Caco-2 (cell line): ENCODE data around the gene FOXP1. TPM values are rescaled to one million over a fixed set of nuclear protein-coding genes. Genes with fewer than 3 reads are reported as not detected.

ENCODE experiments used
- BruUV-seq: library from RNA; stranded (reverse); fragments of 400-500 nt; replicated peaks from 2 replicates; lab custom pipeline; 2021; lab: Mats Ljungman, UMichigan
- CTCF ChIA-PET: fragments of 300-600 bp; sonication (Branson Sonifier 250); formaldehyde crosslinking; loops from one replicate; lab custom pipeline; 2022; ENCODE audit warnings: antibody characterized with exemption; lab: Charles Lee
- POLR2A ChIA-PET: fragments of 300-600 bp; sonication (Branson Sonifier 250); formaldehyde crosslinking; loops from one replicate; lab custom pipeline; 2022; ENCODE audit warnings: antibody characterized with exemption; lab: Charles Lee
- DNase-seq, 2 experiments: peaks; one replicate each; pipeline versions ENCODE4 v3.0.0 to v3.0.0-alpha.2; 2020 to 2022
- H3K27me3 ChIP-seq: replicated peaks from 2 replicates; pipeline ENCODE4 v1.6.0; 2011; ENCODE audit warnings: low read length; ENCODE audit not compliant: control insufficient read depth, insufficient read depth
- H3K36me3 ChIP-seq: 2 replicates; pipeline ENCODE4 v1.5.1; 2011; ENCODE audit warnings: low read length; ENCODE audit not compliant: control insufficient read depth, insufficient read depth
- H3K4me1 ChIP-seq: fragments of 250-450 bp; sonication (Bioruptor Pico); 2 replicates; pipeline ENCODE4 v1.5.1; 2020; ENCODE audit warnings: mild to moderate bottlenecking
- H3K4me3 ChIP-seq: 2 replicates; pipeline ENCODE4 v1.5.1; 2011; ENCODE audit warnings: low read depth, mild to moderate bottlenecking, control low read depth, low read length
- H3K9me3 ChIP-seq: fragments of 250-450 bp; sonication (Bioruptor Pico); 2 replicates; pipeline ENCODE4 v1.5.1; 2020; ENCODE audit warnings: mild to moderate bottlenecking, moderate library complexity
- H3K27ac Mint-ChIP-seq: one replicate; pipeline ENCODE4 v1.8.0; 2022; ENCODE audit warnings: mixed read lengths; ENCODE audit not compliant: unreplicated experiment
- H3K27me3 Mint-ChIP-seq: one replicate; pipeline ENCODE4 v1.8.0; 2022; ENCODE audit warnings: mixed read lengths; ENCODE audit not compliant: insufficient read depth, unreplicated experiment
- H3K36me3 Mint-ChIP-seq: one replicate; pipeline ENCODE4 v1.8.0; 2022; ENCODE audit warnings: mild to moderate bottlenecking, mixed read lengths; ENCODE audit not compliant: insufficient read depth, unreplicated experiment
- H3K4me1 Mint-ChIP-seq: one replicate; pipeline ENCODE4 v1.8.0; 2022; ENCODE audit warnings: low read depth, mixed read lengths; ENCODE audit not compliant: unreplicated experiment
- H3K4me3 Mint-ChIP-seq: one replicate; pipeline ENCODE4 v1.8.0; 2022; ENCODE audit warnings: mild to moderate bottlenecking, moderate library complexity, mixed read lengths; ENCODE audit not compliant: unreplicated experiment
- H3K9me3 Mint-ChIP-seq: one replicate; pipeline ENCODE4 v1.8.0; 2022; ENCODE audit warnings: mixed read lengths; ENCODE audit not compliant: unreplicated experiment
- CTCF ChIP-seq, 2 experiments: fragments of 200-600 bp in 1 of 2; IDR thresholded peaks; 1 replicate in 1 of 2; 2 replicates in 1 of 2; pipeline versions ENCODE4 v1.5.1 to v1.8.0; 2011 to 2022; ENCODE audit warnings: antibody characterized with exemption in 1 of 2, control low read depth in 1 of 2, inconsistent platforms in 1 of 2, low read depth in 1 of 2, low read length in 1 of 2, mild to moderate bottlenecking in 1 of 2, moderate library complexity in 1 of 2; ENCODE audit not compliant: insufficient read depth in 1 of 2, severe bottlenecking in 1 of 2, unreplicated experiment in 1 of 2
- intact Hi-C: fragments of 100-400 bp; cut with micrococcal nuclease; formaldehyde crosslinking; loops from one replicate; pipeline ENCODE4 v1.10.0; 2022; ENCODE audit not compliant: unreplicated experiment
- total RNA-seq: library from RNA; stranded (reverse); gene quantifications from 2 replicates; pipeline ENCODE4 v1.2.3, GENCODE V29; 2022

FOXP1 gene
- total RNA-seq, 1 experiment from 2014 or later: 131 TPM

- no peaks in the 10 kb centered on the region for H3K27me3 ChIP-seq
- Mint-ChIP-seq H3K4me1 (peaks cover 31% of the 10 kb centered on the region), H3K9me3 (no peaks in the 10 kb centered on the region), H3K36me3 (peaks cover 55% of the 10 kb centered on the region), H3K27ac (no peak overlapping the region), H3K27me3 (no peaks in the 10 kb centered on the region), H3K4me3 (no peak overlapping the region)
- intact Hi-C loops: no loop called here
- H3K36me3 ChIP-seq: peaks cover 1% of the 10 kb centered on the region; the same call in 1 of the 2 replicates
- no peak for DNase-seq
- H3K4me3 ChIP-seq: no peak overlapping the region
- TF ChIP-seq CTCF (IDR thresholded peaks at IDR 0.05; ENCODE audit: insufficient read depth in 1 of 2, low read depth in 1 of 2, low read length in 1 of 2, severe bottlenecking in 1 of 2, unreplicated experiment in 1 of 2): no peak
- CTCF ChIA-PET: no interaction called here
- H3K4me1 ChIP-seq: peaks cover 22% of the 10 kb centered on the region
- POLR2A ChIA-PET: no interaction called here
- BruUV-seq: no TSS peak
- no peaks in the 10 kb centered on the region for H3K9me3 ChIP-seq
Observed at GRCh38 chr3:71025516-71025915, 558.0 kb downstream of the FOXP1 start.

GRCh38 chr3:71025010-71025409, 558.5 kb downstream of the FOXP1 start:
- BruUV-seq: no TSS peak
- H3K4me3 Mint-ChIP-seq: no peak overlapping the region
- Histone ChIP-seq H3K27me3 (no peaks in the 10 kb centered on the region), H3K4me3 (no peak overlapping the region), H3K4me1 (peaks cover 22% of the 10 kb centered on the region), H3K9me3 (no peaks in the 10 kb centered on the region), H3K36me3 (peaks cover 1% of the 10 kb centered on the region; the same call in 1 of the 2 replicates)
- H3K27me3 Mint-ChIP-seq: no peaks in the 10 kb centered on the region
- POLR2A ChIA-PET: no interaction called here
- no peak for TF ChIP-seq CTCF (IDR thresholded peaks at IDR 0.05; ENCODE audit: insufficient read depth in 1 of 2, low read depth in 1 of 2, low read length in 1 of 2, severe bottlenecking in 1 of 2, unreplicated experiment in 1 of 2)
- H3K9me3 Mint-ChIP-seq: no peaks in the 10 kb centered on the region
- H3K36me3 Mint-ChIP-seq: peaks cover 53% of the 10 kb centered on the region
- DNase-seq: no peak
- CTCF ChIA-PET: no interaction called here
- peaks cover 31% of the 10 kb centered on the region for H3K4me1 Mint-ChIP-seq
- no peak overlapping the region for H3K27ac Mint-ChIP-seq
- intact Hi-C loops: no loop called here

- peak in 1 of 2 experiments; percentile 21 for TF ChIP-seq CTCF (IDR thresholded peaks at IDR 0.05; ENCODE audit: insufficient read depth in 1 of 2, low read depth in 1 of 2, low read length in 1 of 2, severe bottlenecking in 1 of 2, unreplicated experiment in 1 of 2)
- no peak overlapping the region for H3K27ac Mint-ChIP-seq
Observed at GRCh38 chr3:71022551-71023335, 560.8 kb downstream of the FOXP1 start.

More at GRCh38 chr3:71022551-71023335, 560.8 kb downstream of the FOXP1 start:
- H3K4me3 ChIP-seq: no peak overlapping the region
- H3K27me3 ChIP-seq: no peaks in the 10 kb centered on the region
- no peak overlapping the region for H3K4me3 Mint-ChIP-seq
- H3K9me3 Mint-ChIP-seq: no peaks in the 10 kb centered on the region
- H3K9me3 ChIP-seq: no peaks in the 10 kb centered on the region
- peaks cover 22% of the 10 kb centered on the region for H3K4me1 ChIP-seq
- intact Hi-C loops: no loop called here
- ChIA-PET CTCF (interaction anchor here (0.6 kb wide), 1 partner anchor 14 kb away, joined by 3 read pairs; no protein-coding TSS in a partner anchor), POLR2A (no interaction called here)
- H3K36me3 Mint-ChIP-seq: peaks cover 47% of the 10 kb centered on the region
- peak in 1 of 2 experiments; percentile 21 for DNase-seq
- no peaks in the 10 kb centered on the region for H3K27me3 Mint-ChIP-seq
- peaks cover 1% of the 10 kb centered on the region; the same call in 1 of the 2 replicates for H3K36me3 ChIP-seq
- no TSS peak for BruUV-seq
- peaks cover 31% of the 10 kb centered on the region for H3K4me1 Mint-ChIP-seq
